ENCODE results near the gene CNIH4.
A peak's percentile ranks its signal among the peaks of the same experiment; 100 is the strongest.
"Not testable (repeated sequence)": the region's sequence is repeated elsewhere in the genome, so short reads cannot be mapped to it uniquely, and the experiment has no call there.

Gene CNIH4

GRCh38 chr1:224356685-224357625, at the start of gene CNIH4:
CNIH4 (plus strand) TSS chr1:224356879; CDS start chr1:224356925, 46 bp downstream.
- DNase-seq (ENCODE audit: low read depth in 2 of 2) = peak; percentile 72 to 73

- DNase-seq (ENCODE audit: low read depth in 2 of 2) = no peak
Observed at GRCh38 chr1:224308064-224308463, 48.6 kb upstream of the CNIH4 start.

- not testable (repeated sequence) for DNase-seq (ENCODE audit: low read depth in 2 of 2)
Observed at GRCh38 chr1:224311503-224311902, 45.2 kb upstream of the CNIH4 start.

GRCh38 chr1:224312025-224312424, 44.7 kb upstream of the CNIH4 start:
- DNase-seq (ENCODE audit: low read depth in 2 of 2) = no peak

GRCh38 chr1:224317383-224318045, 39.2 kb upstream of the CNIH4 start:
- DNase-seq (ENCODE audit: low read depth in 2 of 2) = no peak

GRCh38 chr1:224321706-224322105, 35.0 kb upstream of the CNIH4 start:
- no peak for DNase-seq (ENCODE audit: low read depth in 2 of 2)

GRCh38 chr1:224325959-224326358, 30.7 kb upstream of the CNIH4 start:
- no peak for DNase-seq (ENCODE audit: low read depth in 2 of 2)

GRCh38 chr1:224328644-224329043, 28.0 kb upstream of the CNIH4 start:
- no peak for DNase-seq (ENCODE audit: low read depth in 2 of 2)

GRCh38 chr1:224329484-224329841, 27.2 kb upstream of the CNIH4 start:
- DNase-seq (ENCODE audit: low read depth in 2 of 2) = no peak

- peak; percentile 31 to 58 for DNase-seq (ENCODE audit: low read depth in 2 of 2)
Observed at GRCh38 chr1:224329842-224330753, 26.6 kb upstream of the CNIH4 start, which contains the start of gene NVL. NVL (minus strand) TSS chr1:224330172; CDS start chr1:224330127, 45 bp downstream.

- no peak for DNase-seq (ENCODE audit: low read depth in 2 of 2)
Observed at GRCh38 chr1:224331326-224331725, 25.4 kb upstream of the CNIH4 start.

GRCh38 chr1:224331824-224332223, 24.9 kb upstream of the CNIH4 start:
- no peak for DNase-seq (ENCODE audit: low read depth in 2 of 2)

- no peak for DNase-seq (ENCODE audit: low read depth in 2 of 2)
Observed at GRCh38 chr1:224333309-224333926, 23.3 kb upstream of the CNIH4 start.

- no peak for DNase-seq (ENCODE audit: low read depth in 2 of 2)
Observed at GRCh38 chr1:224333939-224334786, 22.5 kb upstream of the CNIH4 start.

- no peak for DNase-seq (ENCODE audit: low read depth in 2 of 2)
Observed at GRCh38 chr1:224338150-224338838, 18.4 kb upstream of the CNIH4 start.

- DNase-seq (ENCODE audit: low read depth in 2 of 2) = no peak
Observed at GRCh38 chr1:224339442-224340033, 17.1 kb upstream of the CNIH4 start.

- not testable (repeated sequence) for DNase-seq (ENCODE audit: low read depth in 2 of 2)
Observed at GRCh38 chr1:224340453-224341384, 16.0 kb upstream of the CNIH4 start.

GRCh38 chr1:224343679-224344078, 13.0 kb upstream of the CNIH4 start:
- DNase-seq (ENCODE audit: low read depth in 2 of 2) = no peak

Data from stimulated activated CD4-positive, alpha-beta T cell treated with anti-CD3 and anti-CD28 coated beads, Interleukin-1b, Interleukin-23, amount 100 ng/mL, for 1 hour (primary cell).